ENCODE measurements around the gene LRMDA. TPM values are rescaled to one million over a fixed set of nuclear protein-coding genes. Genes with fewer than 3 reads are reported as not detected.

Gene LRMDA
- total RNA-seq, 3 donors from 2014 or later (not counting 1 experiment from before 2014, with no cell fraction given), result 1.4 to 2.4 (median 2.1) TPM

GRCh38 chr10:75925999-75926398 is 494.6 kb downstream of the LRMDA start:
- no peak overlapping the region for H3K27ac Mint-ChIP-seq
- no peak for ATAC-seq
- no peaks in the 10 kb centered on the region for H3K36me3 Mint-ChIP-seq
- no peak for DNase-seq
- no peak for TF ChIP-seq CTCF (IDR thresholded peaks at IDR 0.05)
- Histone ChIP-seq H3K36me3 (ENCODE audit: control insufficient read depth, insufficient read depth, low read length) (no peaks in the 10 kb centered on the region), H3K4me3 (ENCODE audit: low read length) (no peak overlapping the region), H3K27ac (ENCODE audit: low read length) (no peak overlapping the region), H3K4me1 (ENCODE audit: control insufficient read depth, insufficient read depth, low read length) (no peaks in the 10 kb centered on the region), H3K27me3 (ENCODE audit: control insufficient read depth, insufficient read depth, low read length) (no peaks in the 10 kb centered on the region), H3K9me3 (ENCODE audit: control insufficient read depth, insufficient read depth, low read length) (no peaks in the 10 kb centered on the region)
- no peaks in the 10 kb centered on the region for H3K4me1 Mint-ChIP-seq
- no peaks in the 10 kb centered on the region for H3K9me3 Mint-ChIP-seq
- WGBS (ENCODE audit: insufficient coverage), result 100% methylated on average over 1 of the region's 1 CpG
- H3K4me3 Mint-ChIP-seq, result no peak overlapping the region
- H3K27me3 Mint-ChIP-seq (ENCODE audit: low read depth in 2 of 2), result peaks cover 8 to 10% of the 10 kb centered on the region in 2 donors
- intact Hi-C loops (cut with micrococcal nuclease), result no loop called here

- Histone ChIP-seq H3K27ac (ENCODE audit: low read length) (no peak overlapping the region), H3K27me3 (ENCODE audit: control insufficient read depth, insufficient read depth, low read length) (no peaks in the 10 kb centered on the region), H3K36me3 (ENCODE audit: control insufficient read depth, insufficient read depth, low read length) (no peaks in the 10 kb centered on the region), H3K9me3 (ENCODE audit: control insufficient read depth, insufficient read depth, low read length) (no peaks in the 10 kb centered on the region), H3K4me1 (ENCODE audit: control insufficient read depth, insufficient read depth, low read length) (no peaks in the 10 kb centered on the region), H3K4me3 (ENCODE audit: low read length) (no peak overlapping the region)
- ATAC-seq, result no peak
- H3K27ac Mint-ChIP-seq, result no peak overlapping the region
- peaks cover 8 to 10% of the 10 kb centered on the region in 2 donors for H3K27me3 Mint-ChIP-seq (ENCODE audit: low read depth in 2 of 2)
- no peak for DNase-seq
- intact Hi-C loops (cut with micrococcal nuclease), result no loop called here
- no peak for TF ChIP-seq CTCF (IDR thresholded peaks at IDR 0.05)
- no peaks in the 10 kb centered on the region for H3K36me3 Mint-ChIP-seq
- H3K4me3 Mint-ChIP-seq, result no peak overlapping the region
- WGBS (ENCODE audit: insufficient coverage), result 90% methylated on average over 3 of the region's 4 CpGs
- no peaks in the 10 kb centered on the region for H3K9me3 Mint-ChIP-seq
- H3K4me1 Mint-ChIP-seq, result no peaks in the 10 kb centered on the region
These were observed 495.3 kb downstream of the LRMDA start for GRCh38 chr10:75926763-75927162.

- Mint-ChIP-seq H3K9me3 (no peaks in the 10 kb centered on the region), H3K27me3 (ENCODE audit: low read depth in 2 of 2) (peaks cover 8 to 10% of the 10 kb centered on the region in 2 donors), H3K27ac (no peak overlapping the region), H3K36me3 (no peaks in the 10 kb centered on the region), H3K4me3 (no peak overlapping the region), H3K4me1 (no peaks in the 10 kb centered on the region)
- Histone ChIP-seq H3K4me3 (ENCODE audit: low read length) (no peak overlapping the region), H3K4me1 (ENCODE audit: control insufficient read depth, insufficient read depth, low read length) (no peaks in the 10 kb centered on the region), H3K9me3 (ENCODE audit: control insufficient read depth, insufficient read depth, low read length) (no peaks in the 10 kb centered on the region), H3K27ac (ENCODE audit: low read length) (no peak overlapping the region), H3K27me3 (ENCODE audit: control insufficient read depth, insufficient read depth, low read length) (no peaks in the 10 kb centered on the region), H3K36me3 (ENCODE audit: control insufficient read depth, insufficient read depth, low read length) (no peaks in the 10 kb centered on the region)
- DNase-seq, result no peak
- intact Hi-C loops (cut with micrococcal nuclease), result no loop called here
- WGBS (ENCODE audit: insufficient coverage), result 93% methylated on average over 5 of the region's 6 CpGs
- no peak for ATAC-seq
- no peak for TF ChIP-seq CTCF (IDR thresholded peaks at IDR 0.05)
These were observed 496.8 kb downstream of the LRMDA start for GRCh38 chr10:75928231-75928630.

GRCh38 chr10:75929630-75930161 is 498.3 kb downstream of the LRMDA start:
- Mint-ChIP-seq H3K36me3 (no peaks in the 10 kb centered on the region), H3K27me3 (ENCODE audit: low read depth in 2 of 2) (peaks cover 6% of the 10 kb centered on the region in 2 donors), H3K4me3 (no peak overlapping the region), H3K27ac (no peak overlapping the region), H3K9me3 (no peaks in the 10 kb centered on the region), H3K4me1 (no peaks in the 10 kb centered on the region)
- no peak for TF ChIP-seq CTCF (IDR thresholded peaks at IDR 0.05)
- no peak overlapping the region for H3K27ac ChIP-seq (ENCODE audit: low read length)
- H3K4me1 ChIP-seq (ENCODE audit: control insufficient read depth, insufficient read depth, low read length), result no peaks in the 10 kb centered on the region
- H3K36me3 ChIP-seq (ENCODE audit: control insufficient read depth, insufficient read depth, low read length), result no peaks in the 10 kb centered on the region
- DNase-seq (no peak), ATAC-seq (no peak)
- intact Hi-C loops (cut with micrococcal nuclease), result no loop called here
- H3K27me3 ChIP-seq (ENCODE audit: control insufficient read depth, insufficient read depth, low read length), result no peaks in the 10 kb centered on the region
- H3K4me3 ChIP-seq (ENCODE audit: low read length), result no peak overlapping the region
- 25% methylated on average over 1 of the region's 2 CpGs for WGBS (ENCODE audit: insufficient coverage)
- no peaks in the 10 kb centered on the region for H3K9me3 ChIP-seq (ENCODE audit: control insufficient read depth, insufficient read depth, low read length)

All from natural killer cell (primary cell).